Hematopoietic multipotent progenitor cell treated with erythropoietin and hydrocortisone succinate and interleukin-3 and kit ligand, for 6 days (in vitro differentiated cells): ENCODE data around the gene RFLNA.
A peak's percentile ranks its signal among the peaks of the same experiment; 100 is the strongest.

Experiments used
- DNase-seq: peaks from one replicate; pipeline ENCODE4 v3.0.0-alpha.2; 2015

The RFLNA gene, protein sequence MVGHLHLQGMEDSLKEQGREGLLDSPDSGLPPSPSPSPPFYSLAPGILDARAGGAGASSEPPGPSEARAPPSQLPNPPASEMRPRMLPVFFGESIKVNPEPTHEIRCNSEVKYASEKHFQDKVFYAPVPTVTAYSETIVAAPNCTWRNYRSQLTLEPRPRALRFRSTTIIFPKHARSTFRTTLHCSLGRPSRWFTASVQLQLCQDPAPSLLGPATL

DNA sequence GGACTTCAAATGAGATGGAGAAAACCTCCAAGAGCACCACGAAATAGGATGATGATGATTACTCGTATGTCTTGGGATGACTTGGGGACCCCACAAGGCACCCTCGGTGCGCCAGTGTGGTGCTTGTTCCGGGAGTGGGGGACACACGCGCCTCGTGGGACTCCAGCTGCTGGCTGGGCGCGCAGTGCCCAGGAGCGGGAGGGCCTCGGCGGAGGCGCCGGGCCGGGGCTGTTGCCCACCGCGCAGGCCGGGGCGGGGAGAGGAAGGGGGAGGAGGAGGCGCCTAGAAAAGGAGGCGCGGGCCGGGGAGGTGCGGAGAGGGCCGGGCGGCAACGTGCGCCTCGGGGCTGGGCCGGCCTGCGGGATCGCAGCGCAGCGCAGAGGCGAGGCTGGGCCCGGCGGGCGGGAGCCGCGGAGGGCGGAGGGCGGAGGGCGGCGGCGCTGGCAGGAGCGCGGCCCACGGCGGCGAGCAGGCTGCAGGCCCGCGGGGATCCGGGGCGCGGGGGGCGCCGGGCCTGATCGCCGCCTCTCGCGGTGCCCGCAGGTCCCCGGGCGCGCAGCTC, at the start of gene RFLNA:
Gene RFLNA (plus strand): TSS at position 314 of the 562 bp plus-strand sequence. CDS start 337 bp downstream, outside the sequence.
- no peak for DNase-seq

DNA sequence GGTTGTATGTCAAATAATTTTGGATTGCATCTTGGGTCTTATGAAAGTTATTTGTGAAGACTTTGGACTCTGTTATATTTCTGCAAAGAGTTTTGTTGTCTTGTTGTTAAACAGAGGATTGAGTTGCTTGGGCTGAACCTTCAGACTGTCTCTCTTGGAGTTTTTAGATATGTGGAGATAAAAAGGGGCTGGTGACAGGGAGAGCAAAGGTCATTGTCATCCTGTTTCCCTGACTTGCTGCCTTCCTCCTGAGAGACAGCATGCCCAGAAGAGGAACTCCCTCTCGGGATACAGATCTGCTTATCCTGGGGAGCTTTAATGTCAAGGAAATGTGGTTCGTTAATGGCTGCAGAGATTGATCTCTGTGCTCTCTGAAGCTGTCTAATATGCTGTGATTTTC, 47.6 kb upstream of the RFLNA start:
- DNase-seq, result no peak

DNA sequence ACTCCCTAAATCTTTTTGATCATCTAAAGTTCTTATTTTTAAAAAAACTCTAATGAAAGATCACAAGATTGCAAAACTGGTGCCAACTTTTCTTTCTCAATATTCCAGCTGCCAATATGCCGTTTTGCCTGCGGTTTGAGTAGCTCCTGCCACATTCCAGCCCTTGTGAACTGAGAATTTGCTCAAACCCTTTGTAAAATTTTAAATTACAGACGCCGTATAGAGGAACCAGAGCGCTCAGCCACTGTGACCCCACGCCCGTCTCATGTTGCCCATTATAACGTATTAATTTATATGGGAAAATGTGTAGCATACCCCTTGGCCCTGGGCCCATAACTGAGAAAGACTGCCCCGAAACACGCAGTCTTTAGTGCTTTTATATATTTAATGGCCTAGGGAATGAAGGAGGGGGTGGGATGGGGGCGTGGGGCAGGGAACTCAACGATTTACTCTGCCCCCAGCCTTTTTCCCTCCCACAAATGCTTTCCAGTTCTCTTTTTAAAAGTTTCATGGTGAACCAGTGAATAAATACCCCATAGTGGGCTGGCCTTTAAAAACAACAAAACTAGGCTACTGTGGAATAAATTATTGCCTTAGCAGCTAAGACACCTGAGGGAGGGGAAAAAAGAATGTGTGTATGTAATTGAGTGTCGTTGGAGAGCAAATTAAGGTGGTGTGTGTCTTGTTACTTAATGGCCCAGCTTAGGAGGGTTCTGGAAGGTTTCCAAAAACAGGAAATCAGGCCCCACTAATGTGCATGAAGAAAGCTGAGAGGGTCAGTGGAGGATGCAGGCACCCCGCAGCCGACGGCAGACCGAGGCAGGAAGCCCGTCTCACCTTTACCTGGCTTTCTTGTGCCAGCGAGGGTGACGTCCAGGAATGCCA, 45.7 kb upstream of the RFLNA start:
- no peak for DNase-seq

DNA sequence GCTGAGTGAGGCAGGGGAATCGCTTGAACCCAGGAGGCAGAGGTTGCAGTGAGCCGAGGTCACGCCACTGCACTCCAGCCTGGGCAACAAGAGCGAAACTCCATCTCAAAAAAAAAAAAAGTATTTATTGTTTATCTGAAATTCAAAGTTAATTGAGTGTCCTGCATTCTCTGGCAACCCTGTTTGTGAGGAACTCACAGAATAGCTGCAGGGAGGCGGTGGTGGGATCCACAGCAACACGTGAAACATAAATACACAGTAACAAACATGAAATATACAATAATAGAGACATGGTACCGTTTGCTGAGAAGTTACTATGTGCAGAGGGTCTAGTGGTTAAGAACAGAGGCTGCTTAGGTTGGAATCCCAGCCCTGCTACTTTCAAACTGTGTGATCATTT, 43.7 kb upstream of the RFLNA start:
- DNase-seq, result no peak

DNA sequence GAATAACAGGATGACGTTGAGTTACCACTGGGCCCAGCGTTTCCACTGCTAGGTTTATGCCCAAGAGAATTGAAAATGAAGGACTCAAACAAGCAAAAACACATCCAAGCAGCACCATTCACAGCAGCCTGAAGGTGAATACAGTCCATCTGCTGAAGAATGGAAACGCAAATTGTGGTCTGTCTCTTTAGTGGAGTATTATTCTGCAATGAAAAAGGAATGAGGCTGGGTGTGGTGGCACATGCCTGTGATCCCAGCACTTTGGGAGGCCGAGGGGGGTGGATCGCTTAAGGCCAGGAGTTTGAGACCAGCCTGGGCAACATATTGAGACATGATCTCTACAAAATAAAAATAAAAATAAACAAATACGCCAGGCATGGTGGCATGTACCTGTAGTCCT, 41.9 kb upstream of the RFLNA start:
- no peak for DNase-seq

DNA sequence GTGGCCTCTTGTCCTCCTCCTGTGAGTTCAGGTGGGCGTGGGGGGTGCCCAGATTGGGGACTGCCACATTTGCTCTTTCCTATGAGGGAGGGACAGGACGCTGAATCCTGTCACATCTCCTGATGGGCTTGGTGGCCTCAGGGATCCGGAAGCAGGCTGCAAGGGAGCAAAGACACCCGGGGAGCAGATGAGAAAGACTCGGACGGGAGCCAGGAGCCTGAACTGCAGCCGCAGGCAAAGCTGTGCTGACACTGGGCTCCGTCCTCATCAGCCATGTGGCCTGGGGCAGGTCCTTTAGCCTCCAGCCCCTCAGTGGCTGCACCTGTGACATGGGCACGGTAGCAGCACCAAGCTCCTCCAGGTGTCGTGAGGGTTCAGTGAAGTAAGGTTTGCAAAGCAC, 40.8 kb upstream of the RFLNA start:
- no peak for DNase-seq

DNA sequence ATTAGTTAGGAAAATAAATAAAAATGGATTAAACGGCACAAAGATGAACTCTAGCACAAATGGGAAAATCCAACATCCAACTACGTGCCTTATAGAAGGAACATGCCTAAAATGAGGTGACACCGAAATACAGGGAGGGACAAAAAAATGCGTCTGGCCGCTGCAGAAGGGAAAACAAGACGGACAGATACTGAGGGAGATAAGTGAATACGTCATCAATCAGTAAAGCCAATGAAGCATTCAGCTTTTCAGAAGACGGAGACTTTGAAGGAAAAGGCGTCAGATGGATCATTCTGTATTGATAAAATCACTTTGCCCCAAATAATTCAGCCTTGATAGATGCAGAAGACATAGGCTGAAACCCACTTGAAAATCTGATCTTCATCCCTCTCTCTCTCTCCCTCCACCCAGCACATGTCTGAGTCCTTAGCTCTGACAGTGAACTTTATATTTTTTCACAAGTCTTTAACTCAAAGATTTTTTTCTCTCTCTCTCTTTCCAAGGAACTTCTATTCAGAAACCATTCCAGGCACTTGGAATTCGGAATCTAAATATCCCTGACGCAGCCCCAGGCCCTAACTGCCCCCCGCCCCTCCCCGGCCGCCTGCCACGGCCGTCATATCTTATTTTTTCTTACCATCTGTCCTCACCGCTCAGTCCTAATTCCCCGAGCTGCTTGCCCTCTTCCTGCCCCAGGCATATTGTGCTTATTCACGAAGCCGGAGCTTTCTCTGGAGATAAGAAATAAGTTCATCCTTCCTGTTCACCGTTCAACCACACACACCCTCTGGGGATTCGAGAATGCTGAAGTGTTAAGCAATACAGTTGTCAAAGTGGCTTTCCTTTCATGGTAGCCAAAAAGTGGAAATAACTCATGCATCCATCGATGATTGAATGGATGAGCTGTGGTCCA, 35.5 kb upstream of the RFLNA start:
- peak; percentile 69 for DNase-seq

DNA sequence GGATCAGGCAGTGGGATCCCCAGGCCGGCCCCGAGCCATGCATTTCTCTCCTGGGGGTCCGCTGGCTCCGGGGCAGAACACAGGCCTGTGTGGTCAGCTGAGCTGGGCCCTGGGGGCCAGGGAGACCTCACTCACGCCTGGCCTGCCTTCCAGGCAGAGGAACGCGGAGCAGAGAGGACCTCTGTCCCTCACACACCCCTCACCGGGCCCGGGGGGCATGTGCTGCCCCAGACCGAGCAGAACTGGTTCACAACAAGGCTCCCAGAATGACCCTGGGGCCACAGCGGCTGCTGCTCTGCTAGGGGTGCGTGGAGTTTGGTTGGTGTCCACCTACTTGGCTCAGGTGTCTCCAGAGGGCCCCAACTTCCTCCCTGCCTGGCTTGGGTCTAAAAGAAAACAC, 33.0 kb upstream of the RFLNA start:
- no peak for DNase-seq

DNA sequence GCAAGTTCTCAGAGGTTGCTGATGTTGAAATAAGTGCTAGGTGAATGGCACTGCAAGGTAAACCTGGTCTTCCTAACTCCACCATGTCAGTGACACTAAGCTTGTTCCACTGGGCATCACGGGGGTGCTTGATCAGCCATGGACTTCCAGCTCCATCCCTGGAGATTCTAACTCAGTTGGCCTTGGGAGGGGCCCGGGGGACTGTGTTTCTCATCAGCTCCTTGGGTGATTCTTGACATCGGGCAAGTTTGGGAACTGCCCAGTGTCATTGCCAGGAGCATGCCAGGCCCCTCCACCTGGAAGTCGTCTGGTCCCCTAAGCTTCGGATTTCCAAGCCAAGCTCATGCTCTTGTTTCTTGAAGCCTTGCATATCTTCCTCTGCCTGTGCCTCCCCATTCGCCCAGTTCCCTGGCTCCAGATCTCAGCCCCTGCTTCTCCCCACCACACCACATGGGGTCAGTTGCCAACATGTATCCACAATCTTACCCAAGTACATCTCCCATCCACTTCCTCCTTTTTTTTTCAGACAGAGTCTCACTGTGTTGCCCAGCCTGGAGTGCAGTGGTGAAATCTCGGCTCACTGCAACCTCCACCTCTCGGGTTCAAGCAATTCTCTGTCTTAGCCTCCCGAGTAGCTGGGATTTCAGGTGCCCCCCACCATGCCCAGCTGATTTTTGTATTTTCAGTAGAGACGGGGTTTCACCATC, 30.7 kb upstream of the RFLNA start:
- DNase-seq, result no peak

DNA sequence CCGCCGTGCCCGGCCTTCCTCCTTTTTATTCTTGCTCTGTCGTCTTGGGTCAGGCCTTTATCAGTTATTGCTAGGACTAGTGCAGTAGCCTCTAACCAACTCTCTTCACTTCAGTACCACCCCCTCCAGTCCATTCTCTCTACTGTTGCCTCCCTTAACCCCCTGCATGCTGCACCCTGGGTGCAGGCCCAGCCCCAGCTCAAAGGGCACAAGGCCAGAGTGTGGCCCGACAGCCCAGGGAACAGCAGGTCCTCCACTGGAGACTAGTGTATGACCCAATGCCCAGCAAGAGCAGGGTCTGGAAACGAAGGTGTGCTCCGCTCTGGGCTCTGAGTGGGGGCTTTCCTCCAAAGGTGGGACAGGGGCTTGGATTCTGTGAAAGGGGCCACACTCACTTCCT, 30.0 kb upstream of the RFLNA start:
- no peak for DNase-seq

DNA sequence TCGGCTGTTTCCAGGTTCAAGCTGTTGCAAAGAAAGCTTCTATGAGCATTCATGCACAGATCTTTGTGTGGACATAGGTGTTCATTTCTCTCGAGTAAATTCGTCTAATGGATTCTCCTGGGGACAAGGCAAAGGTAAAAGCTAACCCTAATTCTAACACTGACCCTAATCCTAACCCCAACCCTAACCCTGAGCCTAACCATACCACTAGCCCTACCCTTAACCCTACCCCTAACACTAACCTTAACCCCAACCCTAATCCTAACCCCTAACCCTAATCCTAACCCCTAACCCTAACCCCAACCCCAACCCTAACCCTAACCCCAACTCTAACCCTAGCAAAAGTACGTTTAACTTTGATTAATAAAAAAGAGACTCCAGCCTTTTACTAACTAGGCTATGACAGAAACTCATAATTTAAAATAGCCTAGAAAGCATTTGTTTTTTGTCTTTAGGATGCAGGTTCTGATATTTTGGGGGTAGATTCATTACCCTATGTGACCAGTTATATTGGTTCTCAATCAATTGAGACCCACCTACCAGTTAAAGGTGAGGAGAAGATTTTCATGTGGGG, 27.6 kb upstream of the RFLNA start:
- no peak for DNase-seq

DNA sequence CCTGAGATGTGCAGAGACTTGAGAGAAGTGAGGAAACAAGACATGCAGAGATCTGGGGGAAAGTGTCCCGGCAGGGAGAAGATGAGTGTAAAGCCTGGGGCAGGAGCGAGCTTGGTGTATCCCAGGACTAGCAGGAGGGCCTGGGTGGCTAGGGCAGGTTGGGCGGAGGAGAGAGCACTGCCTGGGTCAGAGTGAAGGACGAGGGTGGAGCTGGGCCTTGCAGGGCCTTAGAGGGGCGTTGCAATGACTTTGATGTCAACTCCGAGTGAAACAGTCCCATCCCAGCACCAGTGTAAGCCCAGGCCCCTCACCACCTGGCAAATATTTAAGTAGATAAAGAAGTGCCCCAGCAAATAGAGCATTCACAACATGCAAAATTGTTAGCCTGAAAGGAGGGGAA, 24.2 kb upstream of the RFLNA start:
- no peak for DNase-seq

DNA sequence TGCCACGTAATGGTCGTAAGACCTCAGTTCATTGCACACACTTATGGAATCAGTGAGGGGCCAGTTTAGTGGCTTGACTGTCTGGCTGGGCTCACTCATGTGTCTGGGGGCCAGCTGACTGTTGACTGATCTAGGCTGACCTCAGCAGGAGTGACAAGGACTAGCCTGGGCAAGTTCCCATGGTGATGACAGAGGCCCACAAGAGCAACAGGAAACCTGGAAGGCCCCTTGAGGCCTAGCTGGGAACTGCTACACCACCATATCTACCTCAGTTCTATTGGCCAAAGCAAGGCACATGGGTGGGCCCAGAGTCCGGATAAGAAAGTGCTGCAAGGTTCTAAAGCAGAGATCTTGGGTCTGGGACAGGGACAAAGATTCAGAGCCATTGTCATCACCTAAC, 21.3 kb upstream of the RFLNA start:
- peak; percentile 81 for DNase-seq

DNA sequence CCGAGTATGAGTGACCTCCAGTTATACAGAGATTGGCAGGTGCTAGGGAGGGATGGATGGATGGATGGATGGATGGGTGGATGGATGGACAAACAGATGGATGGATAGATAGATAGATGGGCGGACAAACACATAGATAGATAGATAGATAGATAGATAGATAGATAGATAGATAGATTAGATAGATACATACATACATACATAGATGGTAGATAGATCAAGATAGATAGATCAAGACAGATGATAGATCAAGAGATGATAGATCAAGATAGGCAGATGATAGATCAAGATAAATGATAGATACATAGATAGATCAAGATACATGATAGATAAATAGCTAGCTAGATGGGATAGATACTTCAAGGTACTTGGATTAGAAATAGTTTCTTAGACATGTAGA, 18.6 kb upstream of the RFLNA start:
- no peak for DNase-seq

DNA sequence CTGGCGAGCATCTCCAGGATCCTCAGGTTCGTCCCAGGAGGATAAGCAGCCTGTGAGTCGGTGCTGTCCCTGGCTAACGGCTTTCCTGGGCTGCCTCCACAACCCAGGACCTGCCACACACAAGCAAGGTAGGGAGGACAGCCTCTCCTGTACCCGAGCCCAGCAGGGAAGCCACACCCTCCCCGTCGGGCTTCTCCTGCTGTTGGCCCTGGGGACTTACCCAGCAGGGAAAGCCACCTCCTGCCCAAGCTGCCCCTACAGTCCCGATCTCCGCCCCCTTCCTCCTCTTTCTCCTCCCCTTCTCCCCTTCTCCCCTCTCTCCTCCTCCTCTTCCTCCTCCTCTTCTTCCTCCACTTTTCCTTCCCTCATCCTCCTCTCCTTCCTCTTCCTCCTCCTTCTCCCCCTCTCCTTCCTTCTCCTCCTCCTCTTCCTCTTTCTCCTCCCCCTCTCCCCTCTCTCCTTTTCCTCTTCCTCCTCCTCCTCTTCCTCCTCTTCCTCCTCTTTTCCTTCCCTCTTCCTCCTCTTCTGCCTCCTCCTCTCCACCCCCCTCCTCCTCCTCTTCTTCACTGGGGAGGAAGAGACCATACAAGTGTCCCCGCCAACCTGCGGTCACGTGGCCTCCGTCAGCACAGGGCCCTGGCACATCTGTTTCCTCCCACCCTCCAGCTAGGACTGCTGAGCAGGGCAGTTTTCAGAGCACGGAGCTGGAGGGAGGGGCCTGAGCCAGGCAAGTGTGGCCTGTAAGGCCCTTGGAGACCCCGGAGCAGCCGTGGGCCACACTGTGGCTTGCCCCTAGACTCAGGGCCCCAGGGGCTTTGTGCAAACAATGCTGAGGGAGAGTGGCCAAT, 17.3 kb upstream of the RFLNA start:
- DNase-seq, result no peak

DNA sequence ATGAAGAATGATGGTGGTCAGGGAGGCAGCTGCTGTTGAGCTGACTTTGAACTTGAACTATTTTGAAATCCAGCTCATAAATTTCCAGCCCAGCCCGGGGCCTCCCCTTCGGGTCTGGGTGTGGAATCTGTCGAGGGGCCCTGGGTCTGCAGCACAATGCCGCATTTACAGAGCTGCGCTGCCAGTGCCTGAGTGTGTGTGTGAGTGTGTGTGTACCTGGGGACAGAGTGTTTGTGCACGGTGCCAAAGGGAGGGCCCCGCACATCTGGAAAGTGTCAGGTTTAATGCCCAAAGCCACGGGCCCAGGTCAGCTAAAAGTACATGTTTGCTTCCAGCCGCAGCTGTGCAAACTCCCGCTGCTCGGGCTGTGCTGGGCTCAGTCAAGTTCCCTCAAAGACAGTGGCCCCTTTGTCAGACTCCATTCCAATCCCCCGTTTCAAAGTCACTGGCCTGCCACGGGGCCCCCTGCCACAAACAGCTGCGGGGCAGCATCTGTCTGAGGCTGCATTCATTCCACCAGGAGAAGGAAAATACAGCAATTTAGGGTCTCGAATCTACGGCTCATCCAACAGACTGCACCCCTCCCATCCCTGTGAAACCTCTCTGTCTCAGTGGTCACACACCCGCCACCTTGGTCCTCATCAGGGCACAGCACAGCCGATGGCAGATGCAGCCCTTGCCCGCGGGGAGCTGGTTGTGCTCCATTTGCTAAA, 16.3 kb upstream of the RFLNA start:
- DNase-seq, result no peak

DNA sequence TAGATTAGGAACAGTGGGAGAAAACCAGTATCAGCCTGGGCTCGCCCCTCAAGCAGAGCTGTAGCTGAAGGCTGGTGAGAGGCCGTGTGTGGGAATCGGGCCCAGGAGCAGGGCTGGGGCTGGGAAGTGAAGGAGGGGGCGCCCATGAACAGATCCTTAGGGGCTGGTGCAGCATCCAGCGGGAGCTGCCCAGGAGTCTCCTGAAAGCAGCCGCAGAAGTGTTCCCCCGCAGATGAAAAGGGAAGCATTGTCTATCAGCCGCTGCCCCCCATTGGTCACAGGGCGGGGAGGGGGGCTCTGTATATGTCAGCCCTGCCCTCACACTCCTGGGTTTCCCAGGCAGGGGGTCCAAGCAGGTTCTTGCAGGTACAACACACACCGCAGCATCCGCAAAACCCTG, 15.6 kb upstream of the RFLNA start:
- no peak for DNase-seq

DNA sequence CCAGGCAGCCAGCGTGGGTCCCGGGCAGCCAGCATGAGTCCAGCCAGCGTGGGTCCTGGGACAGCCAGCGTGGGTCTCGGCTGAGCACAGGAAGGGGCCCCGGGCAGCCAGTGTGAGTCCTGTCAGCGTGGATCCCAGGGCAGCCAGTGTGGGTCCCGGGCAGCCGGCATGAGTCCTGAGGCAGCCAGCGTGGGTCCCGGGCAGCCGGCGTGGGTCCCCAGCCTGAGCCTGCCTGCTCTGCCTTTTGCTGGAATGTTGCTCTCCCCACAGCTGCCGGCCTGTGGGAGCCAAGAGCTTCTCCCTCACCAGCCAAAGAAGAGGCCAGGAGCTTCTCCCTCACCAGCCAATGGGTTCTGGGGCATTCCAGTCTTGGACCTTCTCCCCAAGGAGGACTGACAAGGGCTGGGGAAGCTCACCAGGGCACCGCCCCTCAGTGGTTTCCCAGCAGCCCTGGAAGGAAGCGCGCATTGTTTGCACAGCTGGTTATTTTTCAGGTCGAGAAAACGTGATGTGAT, 15.0 kb upstream of the RFLNA start:
- no peak for DNase-seq

DNA sequence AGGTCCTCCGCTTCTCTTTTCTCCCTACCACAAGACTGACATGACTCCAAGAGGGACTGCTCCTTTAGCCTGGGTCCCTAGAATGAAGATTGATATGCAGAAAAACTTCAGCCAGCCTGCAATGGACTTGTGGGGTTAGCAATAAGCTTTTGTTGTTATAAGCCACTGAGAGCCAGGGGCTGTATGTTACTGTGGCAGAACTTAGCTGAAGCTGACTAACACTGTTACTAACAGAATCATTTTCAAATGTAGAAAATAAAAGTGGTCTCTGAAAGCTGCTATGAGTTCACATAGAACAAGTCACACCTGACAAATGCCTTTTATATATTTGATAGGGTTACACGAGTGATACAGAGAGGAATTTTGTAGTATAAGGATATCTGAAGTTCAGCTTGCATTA, 13.6 kb upstream of the RFLNA start:
- DNase-seq, result no peak

DNA sequence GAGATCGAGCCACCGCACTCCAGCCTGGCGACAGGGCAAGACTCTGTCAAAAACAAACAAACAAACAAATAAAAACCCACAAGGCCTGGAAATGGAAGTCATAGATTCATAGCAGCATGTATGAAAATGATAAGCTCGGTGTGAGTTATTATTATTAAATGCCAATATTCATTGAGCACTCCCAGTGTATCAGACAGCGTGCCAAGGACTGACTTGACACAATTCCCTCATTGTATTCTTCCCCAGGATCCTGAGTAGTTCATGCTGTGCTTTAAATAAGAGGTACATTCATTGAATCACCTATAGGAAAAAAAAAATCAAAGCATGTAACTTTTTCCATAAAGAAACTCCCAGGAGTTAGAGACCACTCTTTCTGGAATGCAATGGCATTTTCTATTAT, 12.6 kb upstream of the RFLNA start:
- DNase-seq, result no peak
